Mesodermal cell (in vitro differentiated cells): ENCODE data around the gene LHB. TPM values are rescaled to one million over a fixed set of nuclear protein-coding genes. Genes with fewer than 3 reads are reported as not detected.

ENCODE experiments used
- H3K27ac ChIP-seq: 2 replicates; pipeline ENCODE4 v1.7.0; 2013; ENCODE audit warnings: mild to moderate bottlenecking, low read depth, low read length, moderate library complexity; ENCODE audit not compliant: severe bottlenecking
- H3K36me3 ChIP-seq: 2 replicates; pipeline ENCODE4 v1.7.1; 2013; ENCODE audit warnings: mild to moderate bottlenecking, low read length, moderate library complexity; ENCODE audit not compliant: control insufficient read depth, insufficient read depth
- H3K4me1 ChIP-seq: one replicate; pipeline ENCODE4 v1.7.1; 2013; ENCODE audit warnings: mild to moderate bottlenecking, low read length; ENCODE audit not compliant: insufficient read depth, control insufficient read depth, poor library complexity, severe bottlenecking
- H3K4me3 ChIP-seq: 2 replicates; pipeline ENCODE4 v1.7.0; 2013; ENCODE audit warnings: low read length, control low read depth, mild to moderate bottlenecking; ENCODE audit not compliant: insufficient read depth, poor library complexity, severe bottlenecking; ENCODE audit errors: extremely low read depth
- H3K9me3 ChIP-seq: 2 replicates; pipeline ENCODE4 v1.7.1; 2013; ENCODE audit warnings: mild to moderate bottlenecking, low read length, moderate library complexity; ENCODE audit not compliant: control insufficient read depth
- WGBS, 2 experiments: methylation state at CpG; one replicate each; pipeline ENCODE4 v1.1.5; 2013; ENCODE audit warnings: missing lambda C conversion rate in 2 of 2; ENCODE audit not compliant: insufficient coverage in 2 of 2; 5-methylcytosine and 5-hydroxymethylcytosine counted together
- polyA plus RNA-seq, 2 experiments: library from polyadenylated mRNA; stranded (reverse); fragments of 50-300 nt; gene quantifications; one replicate each; pipeline ENCODE4 v1.2.3, GENCODE V29; 2013

LHB gene
- polyA plus RNA-seq (2013, experiment 1 of 2), result not detected
- polyA plus RNA-seq (2013, experiment 2 of 2), result not detected

- H3K4me3 ChIP-seq, result peak within 1 kb of the TSS; percentile 26
- no peak within 1 kb of the TSS for H3K27ac ChIP-seq
- 73 to 78% methylated on average over 12 of the region's 17 CpGs for WGBS, 2 experiments
- H3K4me1 ChIP-seq, result peaks cover 5% of the 10 kb centered on the region
- H3K36me3 ChIP-seq, result peaks cover 32% of the 10 kb centered on the region
- H3K9me3 ChIP-seq, result no peaks in the 10 kb centered on the region
Measured at GRCh38 chr19:49017041-49017665, at the start of gene LHB. LHB (minus strand) TSS chr19:49017091; CDS start chr19:49017081, 10 bp downstream.

GRCh38 chr19:49065905-49066512, 49.1 kb upstream of the LHB start:
- no peaks in the 10 kb centered on the region for H3K36me3 ChIP-seq
- H3K27ac ChIP-seq, result no peak overlapping the region
- no peak overlapping the region for H3K4me3 ChIP-seq
- H3K4me1 ChIP-seq, result peaks cover 11% of the 10 kb centered on the region
- WGBS, 2 experiments, result 89% methylated on average over 6 of the region's 13 CpGs; no CpG with 5 or more reads in 1 of the 2 experiments
- H3K9me3 ChIP-seq, result no peaks in the 10 kb centered on the region

- Histone ChIP-seq H3K4me1 (peaks cover 11% of the 10 kb centered on the region), H3K27ac (no peak within 1 kb of the TSS), H3K4me3 (peak within 1 kb of the TSS; percentile 35), H3K9me3 (no peaks in the 10 kb centered on the region), H3K36me3 (no peaks in the 10 kb centered on the region)
- 0 to 4% methylated on average over 28 to 29 of the region's 53 CpGs for WGBS, 2 experiments
Measured at GRCh38 chr19:49064768-49065611, 48.1 kb upstream of the LHB start, which contains the start of gene NTF4. NTF4 (minus strand) TSS chr19:49064818; CDS start chr19:49061997, 2,821 bp downstream.

GRCh38 chr19:49064029-49064629, 47.2 kb upstream of the LHB start:
- Histone ChIP-seq H3K4me1 (peaks cover 11% of the 10 kb centered on the region), H3K4me3 (peak overlapping the region; percentile 35)
- 68 to 76% methylated on average over 4 to 8 of the region's 10 CpGs for WGBS, 2 experiments

GRCh38 chr19:49061445-49061844, 44.6 kb upstream of the LHB start:
- Histone ChIP-seq H3K9me3 (no peaks in the 10 kb centered on the region), H3K4me3 (no peak overlapping the region), H3K27ac (no peak overlapping the region), H3K4me1 (peaks cover 11% of the 10 kb centered on the region), H3K36me3 (no peaks in the 10 kb centered on the region)
- WGBS, 2 experiments, result 84 to 91% methylated on average over 20 to 25 of the region's 25 CpGs

More at GRCh38 chr19:49064029-49064629, 47.2 kb upstream of the LHB start:
- H3K27ac ChIP-seq, result no peak overlapping the region
- no peaks in the 10 kb centered on the region for H3K9me3 ChIP-seq
- H3K36me3 ChIP-seq, result no peaks in the 10 kb centered on the region

- Histone ChIP-seq H3K36me3 (no peaks in the 10 kb centered on the region), H3K4me1 (peaks cover 11% of the 10 kb centered on the region), H3K9me3 (no peaks in the 10 kb centered on the region), H3K4me3 (no peak overlapping the region), H3K27ac (no peak overlapping the region)
- WGBS, 2 experiments, result 80 to 89% methylated on average over 1 to 2 of the region's 2 CpGs
Measured at GRCh38 chr19:49061000-49061399, 44.1 kb upstream of the LHB start.

GRCh38 chr19:49059053-49059452, 42.2 kb upstream of the LHB start:
- H3K4me1 ChIP-seq, result no peaks in the 10 kb centered on the region
- H3K9me3 ChIP-seq, result no peaks in the 10 kb centered on the region
- no peak overlapping the region for H3K27ac ChIP-seq
- no peak overlapping the region for H3K4me3 ChIP-seq
- no peaks in the 10 kb centered on the region for H3K36me3 ChIP-seq
- 93 to 96% methylated on average over 7 to 9 of the region's 9 CpGs for WGBS, 2 experiments

GRCh38 chr19:49058562-49058961, 41.7 kb upstream of the LHB start:
- Histone ChIP-seq H3K27ac (no peak overlapping the region), H3K4me1 (no peaks in the 10 kb centered on the region), H3K9me3 (no peaks in the 10 kb centered on the region), H3K36me3 (no peaks in the 10 kb centered on the region), H3K4me3 (no peak overlapping the region)
- 80 to 81% methylated on average over 7 to 8 of the region's 10 CpGs for WGBS, 2 experiments

- Histone ChIP-seq H3K4me3 (peak within 1 kb of the TSS; percentile 44), H3K4me1 (no peaks in the 10 kb centered on the region), H3K9me3 (no peaks in the 10 kb centered on the region), H3K36me3 (no peaks in the 10 kb centered on the region), H3K27ac (no peak within 1 kb of the TSS)
- 10 to 14% methylated on average over 29 to 31 of the region's 38 CpGs for WGBS, 2 experiments
Measured at GRCh38 chr19:49057636-49058234, 40.8 kb upstream of the LHB start, which contains the start of gene CGB7. CGB7 (minus strand) TSS chr19:49057749; CDS start chr19:49055375, 2,374 bp downstream.
